ENCODE measurements around the gene LEF1. TPM values are rescaled to one million over a fixed set of nuclear protein-coding genes. Genes with fewer than 3 reads are reported as not detected.

Gene LEF1
- total RNA-seq, 1 donor from 2014 or later = 0.20 TPM

- DNase-seq (ENCODE audit: low read depth in 2 of 2) = no peak
Measured at GRCh38 chr4:108113229-108113628, 55.5 kb downstream of the LEF1 start.

- DNase-seq (ENCODE audit: low read depth in 2 of 2) = no peak
Measured at GRCh38 chr4:108111781-108112180, 57.0 kb downstream of the LEF1 start.

GRCh38 chr4:108110450-108110849 is 58.3 kb downstream of the LEF1 start:
- DNase-seq (ENCODE audit: low read depth in 2 of 2) = no peak

GRCh38 chr4:108109997-108110416 is 58.7 kb downstream of the LEF1 start:
- no peak for DNase-seq (ENCODE audit: low read depth in 2 of 2)

GRCh38 chr4:108109111-108109510 is 59.6 kb downstream of the LEF1 start:
- DNase-seq (ENCODE audit: low read depth in 2 of 2) = no peak

GRCh38 chr4:108107729-108108382 is 60.9 kb downstream of the LEF1 start:
- DNase-seq (ENCODE audit: low read depth in 2 of 2) = no peak

GRCh38 chr4:108107101-108107500 is 61.6 kb downstream of the LEF1 start:
- no peak for DNase-seq (ENCODE audit: low read depth in 2 of 2)

- no peak for DNase-seq (ENCODE audit: low read depth in 2 of 2)
Measured at GRCh38 chr4:108106186-108106585, 62.5 kb downstream of the LEF1 start.

- peak in 1 of 2 donors; percentile 1 for DNase-seq (ENCODE audit: low read depth in 2 of 2)
Measured at GRCh38 chr4:108103099-108103862, 65.5 kb downstream of the LEF1 start.

- DNase-seq (ENCODE audit: low read depth in 2 of 2) = no peak
Measured at GRCh38 chr4:108100827-108101226, 67.9 kb downstream of the LEF1 start.

- no peak for DNase-seq (ENCODE audit: low read depth in 2 of 2)
Measured at GRCh38 chr4:108099838-108100237, 68.9 kb downstream of the LEF1 start.

GRCh38 chr4:108097990-108098553 is 70.7 kb downstream of the LEF1 start:
- DNase-seq (ENCODE audit: low read depth in 2 of 2) = no peak

- no peak for DNase-seq (ENCODE audit: low read depth in 2 of 2)
Measured at GRCh38 chr4:108094923-108095482, 73.7 kb downstream of the LEF1 start.

- no peak for DNase-seq (ENCODE audit: low read depth in 2 of 2)
Measured at GRCh38 chr4:108094131-108094530, 74.6 kb downstream of the LEF1 start.

- no peak for DNase-seq (ENCODE audit: low read depth in 2 of 2)
Measured at GRCh38 chr4:108092288-108092687, 76.4 kb downstream of the LEF1 start.

- no peak for DNase-seq (ENCODE audit: low read depth in 2 of 2)
Measured at GRCh38 chr4:108087293-108087967, 81.3 kb downstream of the LEF1 start.

- no peak for DNase-seq (ENCODE audit: low read depth in 2 of 2)
Measured at GRCh38 chr4:108081256-108081655, 87.5 kb downstream of the LEF1 start.

- DNase-seq (ENCODE audit: low read depth in 2 of 2) = no peak
Measured at GRCh38 chr4:108080747-108081146, 88.0 kb downstream of the LEF1 start.

GRCh38 chr4:108078024-108078733 is 90.6 kb downstream of the LEF1 start:
- no peak for DNase-seq (ENCODE audit: low read depth in 2 of 2)

GRCh38 chr4:108072300-108072699 is 96.4 kb downstream of the LEF1 start:
- DNase-seq (ENCODE audit: low read depth in 2 of 2) = no peak

GRCh38 chr4:108070775-108071174 is 98.0 kb downstream of the LEF1 start:
- no peak for DNase-seq (ENCODE audit: low read depth in 2 of 2)

Data from lung microvascular endothelial cell (primary cell).